Measurements from ENCODE around the gene NYNRIN.

NYNRIN gene

GRCh38 chr14:24415421-24416253 lies 16.8 kb downstream of the NYNRIN start:
- DNase-seq (ENCODE audit: low read depth), result no peak

DNA sequence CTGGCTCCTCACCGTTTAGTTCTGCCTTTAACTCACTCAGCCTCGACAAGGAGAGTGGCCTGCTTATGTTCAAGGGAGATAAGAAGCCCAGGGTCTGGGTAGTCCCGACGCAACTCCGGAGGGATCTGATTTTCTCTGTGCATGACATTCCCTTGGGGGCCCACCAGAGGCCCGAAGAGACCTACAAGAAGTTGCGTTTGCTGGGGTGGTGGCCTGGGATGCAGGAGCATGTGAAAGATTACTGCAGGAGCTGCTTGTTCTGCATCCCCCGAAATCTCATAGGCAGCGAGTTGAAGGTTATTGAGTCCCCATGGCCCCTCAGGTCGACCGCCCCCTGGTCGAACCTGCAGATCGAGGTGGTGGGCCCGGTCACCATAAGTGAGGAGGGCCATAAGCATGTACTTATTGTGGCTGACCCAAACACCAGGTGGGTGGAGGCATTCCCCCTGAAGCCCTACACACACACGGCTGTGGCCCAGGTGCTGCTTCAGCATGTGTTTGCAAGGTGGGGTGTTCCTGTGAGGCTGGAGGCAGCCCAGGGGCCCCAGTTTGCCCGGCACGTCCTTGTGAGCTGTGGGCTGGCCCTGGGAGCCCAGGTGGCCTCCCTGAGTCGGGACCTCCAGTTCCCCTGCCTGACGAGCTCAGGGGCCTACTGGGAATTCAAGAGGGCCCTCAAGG lies 17.6 kb downstream of the NYNRIN start:
- no peak for DNase-seq (ENCODE audit: low read depth)

GRCh38 chr14:24416932-24417619 lies 18.3 kb downstream of the NYNRIN start:
- DNase-seq (ENCODE audit: low read depth), result no peak

DNA sequence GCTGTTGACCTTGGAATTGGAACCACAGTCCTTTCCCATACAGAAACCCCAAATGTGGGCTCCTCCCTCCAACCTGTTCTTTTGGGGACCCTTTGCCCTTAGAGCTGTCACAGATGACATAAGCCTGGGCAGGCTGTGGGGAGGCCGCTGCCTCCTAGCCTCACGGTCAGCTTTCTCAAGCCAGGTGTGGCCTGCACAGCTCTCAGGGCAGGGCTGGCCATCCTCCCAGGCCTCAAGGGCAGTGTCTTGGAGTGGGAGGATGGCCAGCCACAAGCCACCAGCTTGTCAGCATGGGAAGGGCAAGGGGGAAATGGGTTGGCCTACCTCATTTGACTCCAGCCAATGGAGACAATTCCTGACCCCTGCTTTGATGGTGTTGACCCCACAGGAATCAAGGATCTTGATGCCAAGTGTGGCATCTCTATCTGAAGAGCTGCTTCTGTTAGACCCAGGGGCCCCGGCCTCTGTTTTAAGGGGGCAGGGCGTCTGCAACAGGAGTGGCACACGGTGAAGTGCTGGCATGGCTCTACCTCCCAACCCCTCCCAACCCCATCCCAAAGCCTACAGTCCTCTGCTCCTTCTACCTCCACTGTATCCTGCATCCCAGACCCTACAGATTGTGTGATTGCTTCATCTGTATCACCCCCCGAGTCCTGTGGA lies 19.2 kb downstream of the NYNRIN start:
- no peak for DNase-seq (ENCODE audit: low read depth)

- no peak for DNase-seq (ENCODE audit: low read depth)
Observed at GRCh38 chr14:24418492-24418873, 19.7 kb downstream of the NYNRIN start.

DNA sequence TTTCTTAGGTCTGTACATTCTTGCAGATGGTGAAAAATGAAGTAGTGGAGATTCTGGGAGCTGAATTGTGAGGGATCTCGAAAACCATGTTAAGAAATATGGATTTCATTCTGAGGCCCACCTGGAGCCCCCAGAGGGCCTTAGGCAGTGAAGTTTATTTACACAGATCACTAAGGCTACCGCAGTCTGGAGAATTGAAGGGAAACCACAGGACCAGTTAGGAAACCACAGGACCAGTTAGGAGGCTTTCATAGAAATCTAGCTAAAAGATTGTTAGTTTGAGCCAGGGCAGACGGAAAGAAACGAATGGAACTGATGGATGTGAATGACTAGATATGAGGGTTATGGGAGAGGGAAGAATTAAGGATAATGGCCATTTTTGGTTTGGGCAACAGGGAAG lies 23.5 kb downstream of the NYNRIN start:
- DNase-seq (ENCODE audit: low read depth), result no peak

GRCh38 chr14:24422694-24423601 lies 24.1 kb downstream of the NYNRIN start:
- no peak for DNase-seq (ENCODE audit: low read depth)

GRCh38 chr14:24425704-24426103 lies 26.9 kb downstream of the NYNRIN start:
- no peak for DNase-seq (ENCODE audit: low read depth)

- DNase-seq (ENCODE audit: low read depth), result no peak
Observed at GRCh38 chr14:24426150-24426911, 27.5 kb downstream of the NYNRIN start.

GRCh38 chr14:24426912-24427536 lies 28.2 kb downstream of the NYNRIN start:
- DNase-seq (ENCODE audit: low read depth), result no peak

- no peak for DNase-seq (ENCODE audit: low read depth)
Observed at GRCh38 chr14:24427537-24428508, 29.0 kb downstream of the NYNRIN start.

GRCh38 chr14:24428628-24429394 lies 30.0 kb downstream of the NYNRIN start:
- no peak for DNase-seq (ENCODE audit: low read depth)

GRCh38 chr14:24429395-24430142 lies 30.8 kb downstream of the NYNRIN start, which contains the start of the genes CBLN3 and KHNYN:
CBLN3 (minus strand) TSS chr14:24429668; CDS start chr14:24429054, 614 bp downstream.
KHNYN (plus strand) TSS chr14:24429954; CDS start chr14:24430731, 777 bp downstream.
- DNase-seq (ENCODE audit: low read depth), result peak; percentile 79

GRCh38 chr14:24430143-24430681 lies 31.4 kb downstream of the NYNRIN start:
- DNase-seq (ENCODE audit: low read depth), result peak; percentile 48

DNA sequence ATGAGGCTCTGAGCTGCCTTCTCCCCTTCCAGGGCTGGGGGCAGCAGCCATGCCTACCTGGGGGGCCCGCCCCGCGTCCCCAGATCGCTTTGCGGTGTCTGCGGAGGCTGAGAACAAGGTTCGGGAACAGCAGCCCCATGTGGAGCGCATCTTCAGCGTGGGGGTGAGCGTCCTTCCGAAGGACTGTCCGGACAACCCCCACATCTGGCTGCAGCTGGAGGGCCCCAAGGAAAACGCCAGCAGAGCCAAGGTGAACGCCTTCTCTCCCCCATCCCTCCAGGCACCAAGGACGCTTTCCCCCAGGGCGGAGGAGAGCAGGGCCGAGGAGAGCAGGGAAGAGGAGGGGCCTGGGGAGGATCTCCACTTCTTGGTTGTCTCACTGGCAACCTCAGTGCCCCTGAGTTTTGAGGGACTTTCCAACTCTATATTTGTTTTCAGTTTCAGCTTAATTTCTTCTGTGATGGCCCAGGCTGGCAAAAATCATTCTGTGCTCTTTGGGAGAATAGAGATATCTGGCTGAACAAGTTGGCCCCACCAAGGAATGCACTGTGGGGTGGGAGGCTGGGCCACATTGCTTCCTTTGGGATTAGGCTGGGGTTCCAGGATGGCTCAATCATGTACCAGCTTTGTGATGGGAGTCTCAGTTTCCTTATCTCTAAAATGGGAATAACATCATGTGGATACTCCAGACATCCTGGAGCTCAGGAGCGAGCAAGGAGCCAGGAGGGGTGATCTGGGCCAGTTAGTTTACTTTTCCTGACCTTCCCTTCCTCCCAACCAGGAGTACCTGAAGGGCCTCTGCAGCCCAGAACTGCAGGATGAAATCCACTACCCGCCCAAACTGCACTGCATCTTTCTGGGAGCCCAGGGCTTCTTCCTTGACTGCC lies 32.1 kb downstream of the NYNRIN start:
- peak; percentile 27 for DNase-seq (ENCODE audit: low read depth)

Measured in stimulated activated CD8-positive, alpha-beta memory T cell treated with anti-CD3 and anti-CD28 coated beads, Interleukin-4, amount 100 ng/mL, for 24 hours (primary cell).